Neural progenitor cell (in vitro differentiated cells): ENCODE data around the gene CTSS.

Experiments used
- CTCF ChIP-seq: fragments of 200-600 bp; sonication (generic); IDR thresholded peaks from 2 replicates; pipeline ENCODE4 v1.5.1; 2017; ENCODE audit warnings: antibody characterized with exemption, mild to moderate bottlenecking
- EZH2 ChIP-seq: fragments of 200-600 bp; sonication (generic); IDR thresholded peaks from 2 replicates; pipeline ENCODE4 v1.6.1; 2017; ENCODE audit warnings: antibody characterized with exemption, mild to moderate bottlenecking, moderate library complexity
- EZH2phosphoT487 ChIP-seq: fragments of 200-600 bp; sonication (generic); IDR thresholded peaks from 2 replicates; pipeline ENCODE4 v1.6.1; 2017; ENCODE audit warnings: antibody characterized with exemption

DNA sequence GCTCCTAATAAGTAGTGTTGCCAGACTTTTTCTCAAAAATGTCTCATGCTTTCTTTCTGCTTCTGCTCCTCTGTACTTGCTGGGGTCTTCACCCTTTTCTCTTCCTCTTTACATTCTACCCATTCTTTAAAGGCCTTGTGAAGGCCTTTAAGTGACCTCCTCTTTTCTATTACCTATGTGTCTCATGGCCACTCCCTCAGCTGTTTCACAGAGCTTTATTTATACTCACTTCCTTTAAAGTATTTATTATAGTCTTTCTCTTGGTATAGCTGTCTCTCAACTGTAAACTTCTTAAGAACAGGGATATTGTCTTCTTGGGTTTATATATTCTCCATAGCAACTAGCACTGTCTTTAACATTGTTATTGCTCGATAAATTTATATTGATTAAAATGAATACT, 69.4 kb downstream of the CTSS start:
- no peak for TF ChIP-seq CTCF
- TF ChIP-seq EZH2phosphoT487: no peak
- no peak for TF ChIP-seq EZH2
